Measurements from ENCODE around the gene MRPL4. TPM values are rescaled to one million over a fixed set of nuclear protein-coding genes. Genes with fewer than 3 reads are reported as not detected.
"Not testable (repeated sequence)": the region's sequence is repeated elsewhere in the genome, so short reads cannot be mapped to it uniquely, and the experiment has no call there.

The MRPL4 gene
- total RNA-seq, 1 experiment from 2014 or later = 157 TPM

DNA sequence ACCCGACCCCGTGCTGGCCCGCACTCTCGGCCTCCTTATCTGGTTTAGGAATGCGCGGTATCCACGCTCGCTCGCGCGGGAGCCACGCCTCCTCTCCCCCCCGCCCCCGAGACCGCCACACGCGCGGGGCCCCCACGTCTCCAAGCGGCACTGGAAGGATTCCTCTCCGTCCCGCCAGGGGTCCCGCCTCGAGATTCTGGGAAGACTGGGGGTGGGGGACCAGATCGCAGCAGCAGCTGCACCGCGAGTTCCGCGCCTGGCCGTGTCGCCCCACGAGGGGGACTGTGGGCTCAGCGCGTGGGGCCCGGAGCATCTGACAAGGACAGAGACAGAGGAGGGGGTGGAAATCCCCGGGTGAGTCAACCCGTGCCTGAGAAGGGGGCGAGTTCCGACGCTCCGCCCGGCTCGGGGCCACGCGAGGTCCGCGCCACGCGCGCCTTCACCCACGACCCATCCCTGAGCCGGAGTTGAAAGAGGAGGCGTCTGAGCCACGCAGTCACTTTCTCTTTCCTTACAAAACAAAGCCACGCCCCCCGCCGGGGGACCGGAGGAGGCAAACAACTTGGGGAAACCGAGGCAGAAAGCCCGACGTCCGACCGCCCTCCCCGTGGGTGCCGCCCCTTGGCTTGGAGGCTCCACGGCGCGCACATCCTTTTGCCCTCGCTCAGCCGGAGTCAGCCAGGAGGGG lies 21.7 kb upstream of the MRPL4 start:
- no peak for DNase-seq (ENCODE audit: low spot score)

DNA sequence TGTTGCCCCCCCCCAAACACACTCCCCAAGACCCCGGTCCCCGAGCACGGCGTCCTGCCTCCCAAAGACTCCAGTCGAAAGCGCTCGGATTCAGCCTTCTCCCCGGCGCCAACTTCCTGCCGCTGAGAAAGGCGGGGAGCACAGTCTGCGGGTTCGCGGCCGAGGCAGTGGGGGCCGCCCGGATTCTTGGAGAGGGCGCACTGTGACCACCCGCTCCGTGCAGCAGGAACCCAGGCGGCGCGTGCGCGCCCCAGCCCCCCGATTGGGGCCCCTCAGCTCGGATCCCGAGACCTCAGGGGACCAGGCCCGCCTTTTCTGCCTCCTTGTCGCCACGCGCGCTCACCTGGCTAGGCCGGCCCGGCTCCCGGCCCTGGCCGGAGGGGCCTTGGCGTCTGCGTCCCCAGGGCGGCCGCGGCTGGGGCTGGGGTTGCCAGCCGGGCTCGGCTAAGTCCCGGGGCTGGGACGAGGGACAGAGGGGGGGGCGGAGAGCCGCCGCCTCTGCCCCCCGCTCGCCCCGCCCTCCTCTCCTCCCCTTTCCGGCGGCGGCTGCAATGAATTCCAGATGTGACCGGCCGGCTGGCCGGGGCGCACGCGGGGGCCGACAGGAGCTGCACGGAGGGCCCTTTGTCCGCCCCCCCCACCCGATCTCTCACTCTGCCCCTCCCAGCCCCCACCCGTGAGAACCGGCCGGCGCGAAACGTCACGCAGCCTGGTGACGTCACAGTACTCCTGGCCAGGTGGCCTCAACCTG lies 21.0 kb upstream of the MRPL4 start, which contains the start of gene S1PR2:
TSS of gene S1PR2 (minus strand) at position 471 of the 751 bp plus-strand sequence. CDS start 6,426 bp downstream, outside the sequence.
- DNase-seq (ENCODE audit: low spot score) = peak; percentile 39

DNA sequence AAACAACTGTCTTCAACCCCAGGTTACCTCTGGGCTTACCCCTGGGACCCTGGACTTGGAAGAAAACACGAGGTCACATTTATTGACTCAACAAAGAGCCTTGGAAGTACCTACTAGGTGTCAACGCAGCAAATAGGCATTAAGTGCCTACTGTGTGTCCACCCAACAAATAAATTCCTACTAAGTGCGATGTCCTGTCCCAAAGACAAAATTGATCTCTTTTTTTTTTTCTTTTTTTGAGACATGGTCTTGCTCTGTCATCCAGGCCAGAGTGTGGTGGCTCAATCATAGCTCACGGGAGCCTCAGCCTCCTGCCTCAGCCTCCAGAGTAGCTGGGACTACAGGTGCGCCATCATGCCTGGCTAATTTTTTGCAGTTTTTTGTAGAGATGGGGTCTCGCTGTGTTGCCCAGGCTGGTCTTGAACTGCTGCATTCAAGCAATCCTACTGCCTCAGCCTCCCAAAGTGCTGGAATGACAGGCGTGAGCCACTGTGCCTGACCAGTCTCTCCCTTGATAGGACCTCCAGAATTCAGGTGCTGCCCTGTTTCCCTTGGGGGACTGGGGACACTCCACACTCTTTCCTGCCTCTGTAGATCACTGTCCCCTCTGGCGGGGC lies 20.3 kb upstream of the MRPL4 start:
- no peak for DNase-seq (ENCODE audit: low spot score)

DNA sequence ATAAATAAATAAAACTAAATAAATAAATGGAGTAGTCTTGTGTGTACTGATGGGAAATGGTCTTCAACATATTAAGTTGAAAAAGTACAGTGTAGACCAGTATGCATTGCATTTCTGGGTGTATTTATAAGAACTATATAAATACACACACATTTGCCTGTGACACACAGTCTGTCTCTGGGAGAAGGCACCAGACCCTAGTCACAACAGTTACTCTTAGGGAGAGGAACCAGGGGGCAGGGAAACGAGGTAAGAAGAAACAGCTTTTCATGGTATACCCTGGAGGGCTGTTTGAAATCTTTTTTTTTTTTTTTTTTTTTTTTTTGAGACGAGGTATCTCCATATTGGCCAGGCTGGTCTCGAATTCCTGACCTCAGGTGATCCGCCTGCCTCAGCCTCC lies 18.1 kb upstream of the MRPL4 start:
- DNase-seq (ENCODE audit: low spot score) = no peak

DNA sequence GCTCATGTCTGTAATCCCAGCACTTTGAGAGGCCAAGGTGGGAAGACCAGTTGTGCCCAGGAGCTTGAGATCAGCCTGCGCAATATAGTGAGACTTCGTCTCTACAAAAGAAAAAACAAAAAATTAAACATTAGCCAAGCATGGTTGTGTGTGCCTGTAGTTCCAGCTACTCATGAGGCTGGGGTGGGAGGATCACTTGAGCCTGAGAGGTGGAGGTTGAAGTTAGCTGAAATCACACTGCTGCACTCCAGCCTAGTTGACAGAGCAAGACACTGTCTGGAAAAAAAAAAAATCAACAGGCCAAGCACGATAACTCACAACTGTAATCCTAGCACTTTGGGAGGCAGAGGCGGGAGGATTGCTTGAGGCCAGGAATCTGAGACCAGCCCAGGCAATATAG lies 17.0 kb upstream of the MRPL4 start:
- no peak for DNase-seq (ENCODE audit: low spot score)

DNA sequence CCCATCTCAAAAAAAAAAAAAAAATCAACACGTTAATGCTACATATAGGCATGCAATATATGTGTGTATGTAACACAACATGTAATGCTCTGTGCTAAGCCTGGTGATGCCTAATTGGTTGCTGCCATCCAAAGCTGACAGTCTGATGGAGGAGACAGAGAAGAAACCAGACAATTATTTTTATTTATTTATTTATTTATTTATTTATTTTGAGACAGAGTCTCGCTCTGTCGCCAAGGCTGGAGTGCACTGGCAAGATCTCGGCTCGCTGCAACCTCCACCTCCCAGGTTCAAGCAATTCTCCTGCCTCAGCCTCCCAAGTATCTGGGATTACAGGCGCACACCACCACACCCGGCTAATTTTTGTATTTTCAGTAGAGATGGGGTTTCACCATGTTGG lies 16.6 kb upstream of the MRPL4 start:
- DNase-seq (ENCODE audit: low spot score) = not testable (repeated sequence)

DNA sequence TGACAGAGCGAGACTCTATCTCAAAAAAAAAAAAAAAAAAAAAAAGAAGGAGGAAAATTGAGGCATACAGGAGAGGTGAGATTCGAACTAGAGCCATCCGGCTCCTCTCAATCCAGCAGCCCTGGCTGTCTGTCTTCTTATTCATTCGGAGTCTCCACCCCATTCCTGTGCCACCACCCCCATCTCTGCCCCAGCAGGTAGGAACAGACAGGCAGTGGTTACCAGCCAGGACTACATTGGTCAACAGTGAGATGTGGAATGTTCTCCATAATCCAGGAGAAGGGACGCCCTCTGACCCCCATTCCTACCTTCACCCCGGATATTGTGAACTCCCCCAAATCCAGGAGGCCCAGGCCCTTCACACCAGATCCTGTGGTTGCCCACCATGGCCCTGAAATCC lies 14.3 kb upstream of the MRPL4 start:
- DNase-seq (ENCODE audit: low spot score) = no peak

DNA sequence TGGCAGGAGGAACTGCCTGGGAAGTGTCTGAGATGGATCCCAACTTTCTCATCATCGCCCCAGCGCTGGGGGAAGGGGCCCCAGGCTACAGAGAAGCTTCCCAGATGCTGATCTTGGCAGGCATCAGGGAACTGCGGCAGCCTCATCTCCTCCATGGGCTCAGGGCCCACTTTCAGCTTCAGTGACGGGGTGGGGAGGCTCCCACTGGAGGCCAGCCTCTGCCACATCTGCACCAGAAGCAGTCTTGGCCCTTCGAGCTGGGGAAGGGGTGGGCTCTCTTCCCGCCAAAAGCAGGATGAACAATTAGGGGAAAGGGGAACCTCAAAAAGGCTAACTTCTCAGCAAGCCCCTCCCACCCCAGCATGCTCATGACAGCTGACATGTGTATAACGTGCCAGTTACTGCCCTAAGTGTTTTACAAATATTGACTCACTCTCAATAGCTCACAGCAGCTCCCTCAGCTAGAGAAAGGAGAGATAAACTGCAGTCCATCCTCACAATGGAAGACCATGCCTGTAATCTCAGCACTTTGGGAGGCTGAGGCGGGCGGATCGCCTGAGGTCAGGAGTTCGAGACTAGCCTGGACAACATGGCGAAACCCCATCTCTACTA lies 13.7 kb upstream of the MRPL4 start:
- DNase-seq (ENCODE audit: low spot score) = no peak

DNA sequence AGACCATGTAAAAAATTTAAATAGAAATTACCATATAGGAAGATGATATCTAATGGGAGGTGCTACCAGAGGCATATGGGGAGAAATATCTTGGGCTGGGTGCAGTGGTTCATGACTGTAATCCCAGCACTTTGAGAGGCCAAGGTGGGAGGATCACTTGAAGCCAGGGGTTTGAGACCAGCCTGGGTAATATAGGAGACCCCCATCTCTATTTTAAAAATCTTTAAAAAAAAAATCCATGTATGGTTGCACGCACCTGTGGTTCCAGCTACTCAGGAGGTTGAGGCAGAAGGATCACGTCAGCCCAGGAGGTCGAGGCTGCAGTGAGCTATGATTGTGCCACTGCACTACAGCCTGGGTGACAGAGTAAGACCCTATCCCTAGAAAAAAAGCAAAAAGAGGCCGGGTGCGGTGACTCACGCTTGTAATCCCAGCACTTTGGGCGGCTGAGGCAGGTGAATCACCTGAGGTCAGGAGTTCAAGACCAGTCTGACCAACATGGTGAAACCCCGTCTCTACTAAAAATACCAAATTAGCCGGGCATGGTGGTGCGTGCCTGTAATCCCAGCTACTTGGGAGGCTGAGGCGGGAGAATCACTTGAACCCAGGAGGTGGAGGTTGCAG lies 10.1 kb upstream of the MRPL4 start:
- DNase-seq (ENCODE audit: low spot score) = not testable (repeated sequence)

DNA sequence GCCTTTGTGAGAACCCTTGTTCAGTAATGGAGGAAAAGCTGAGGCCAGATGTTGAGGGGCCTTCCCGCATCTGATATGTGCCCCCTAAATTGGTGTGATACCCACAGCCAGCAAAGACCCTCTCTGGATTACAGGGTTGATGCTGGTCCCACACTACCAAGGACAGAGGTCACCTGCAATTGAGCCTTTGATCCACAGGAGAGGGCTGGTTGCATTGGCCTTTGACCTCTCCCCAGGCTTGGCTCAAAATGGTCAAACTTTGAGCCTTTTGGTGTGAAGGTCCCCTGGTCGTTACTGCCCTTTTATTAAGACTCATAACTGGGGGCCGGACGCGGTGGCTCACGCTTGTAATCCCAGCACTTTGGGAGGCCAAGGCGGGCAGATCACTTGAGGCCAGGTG lies 8.4 kb upstream of the MRPL4 start:
- DNase-seq (ENCODE audit: low spot score) = no peak

DNA sequence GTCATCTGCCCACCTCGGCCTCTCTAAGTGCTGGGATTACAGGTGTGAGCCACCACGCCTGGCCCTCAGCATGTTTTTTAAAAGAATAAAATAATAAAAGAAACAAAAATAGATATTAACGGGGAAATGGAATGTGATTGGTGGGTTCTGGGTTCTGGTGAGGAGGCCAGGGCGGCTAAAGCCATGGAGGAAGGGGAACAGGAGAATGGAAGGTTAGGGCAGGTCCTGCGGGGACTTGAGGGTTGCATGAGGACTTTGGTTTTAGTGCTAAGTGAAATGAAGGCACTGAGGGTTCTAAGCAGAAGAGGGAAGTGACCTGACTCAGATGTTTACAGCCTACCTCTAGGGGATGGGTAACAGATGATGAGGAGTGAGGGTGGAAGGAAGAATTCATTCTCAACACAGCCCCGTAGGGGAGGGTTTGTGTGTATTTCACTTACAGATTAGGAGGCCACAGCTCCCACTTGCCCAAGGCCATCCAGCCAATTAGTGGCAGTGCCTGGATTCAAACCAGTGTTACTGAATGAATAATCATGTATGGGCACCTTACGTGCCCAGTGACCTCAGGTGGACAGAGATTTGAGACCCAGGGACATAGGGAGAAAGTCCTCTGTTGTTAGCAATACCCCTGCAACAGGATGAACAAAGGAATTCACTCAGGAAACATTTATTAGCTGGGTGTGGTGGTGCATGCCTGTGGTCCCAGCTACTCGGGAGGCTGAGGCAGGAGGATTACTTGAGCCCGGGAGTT lies 6.7 kb upstream of the MRPL4 start:
- DNase-seq (ENCODE audit: low spot score) = no peak

DNA sequence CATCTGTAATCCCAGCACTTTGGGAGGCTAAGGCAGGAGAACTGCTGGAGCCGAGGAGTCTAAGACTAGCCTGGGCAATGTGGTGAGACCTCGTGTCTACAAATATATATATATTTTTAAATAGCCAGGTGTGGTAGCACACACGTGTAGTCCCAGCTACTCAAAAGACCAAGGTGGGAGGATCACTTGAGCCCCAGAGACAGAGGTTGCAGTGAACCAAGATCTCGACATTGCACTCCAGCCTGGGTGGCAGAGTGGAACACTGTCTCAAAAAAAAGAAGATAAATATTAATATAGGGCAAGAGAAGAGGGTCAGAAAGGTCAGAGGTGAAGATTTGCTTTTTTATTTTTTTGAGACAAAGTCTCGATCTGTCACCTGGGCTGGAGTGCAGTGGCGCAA lies 5.5 kb upstream of the MRPL4 start:
- no peak for DNase-seq (ENCODE audit: low spot score)

DNA sequence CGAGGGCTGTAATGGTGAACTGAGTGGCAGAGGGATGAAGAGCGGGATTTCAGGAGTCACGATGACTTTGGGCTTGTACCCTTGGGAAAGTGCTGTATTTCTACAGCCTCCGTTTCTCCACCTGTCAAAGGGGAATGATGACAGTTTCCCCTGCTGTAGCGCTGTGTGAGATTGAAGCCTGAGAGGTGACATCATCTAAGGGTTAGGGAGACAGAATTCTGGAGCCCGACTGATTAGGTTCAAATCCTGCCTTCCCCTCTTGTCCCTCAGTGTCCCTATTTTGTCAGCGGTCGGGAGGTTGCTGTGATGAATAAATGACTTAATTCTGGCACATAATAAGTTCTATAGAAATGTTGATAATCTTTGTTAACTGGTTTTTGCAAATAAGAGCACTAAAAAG lies 693 bp downstream of the MRPL4 start:
- no peak for DNase-seq (ENCODE audit: low spot score)

DNA sequence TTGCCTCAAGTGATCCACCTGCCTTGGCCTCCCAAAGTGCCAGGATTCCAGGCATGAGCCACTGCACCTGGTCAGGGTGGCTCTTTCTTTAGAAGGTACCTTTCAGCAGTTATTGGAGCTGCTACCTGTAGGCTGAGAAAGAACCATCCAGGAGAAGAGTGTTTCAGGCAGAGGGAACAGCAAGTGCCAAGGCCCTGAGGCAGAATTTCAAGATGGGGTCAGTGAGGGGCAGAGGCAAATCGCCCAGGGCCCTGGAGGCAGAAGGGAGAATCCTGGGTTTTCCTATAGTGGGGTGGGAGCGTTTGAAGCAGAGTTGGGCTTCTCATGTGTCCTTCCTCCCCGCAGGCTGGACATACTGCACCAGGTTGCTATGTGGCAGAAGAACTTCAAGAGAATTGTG lies 2.2 kb downstream of the MRPL4 start:
- DNase-seq (ENCODE audit: low spot score) = no peak

DNA sequence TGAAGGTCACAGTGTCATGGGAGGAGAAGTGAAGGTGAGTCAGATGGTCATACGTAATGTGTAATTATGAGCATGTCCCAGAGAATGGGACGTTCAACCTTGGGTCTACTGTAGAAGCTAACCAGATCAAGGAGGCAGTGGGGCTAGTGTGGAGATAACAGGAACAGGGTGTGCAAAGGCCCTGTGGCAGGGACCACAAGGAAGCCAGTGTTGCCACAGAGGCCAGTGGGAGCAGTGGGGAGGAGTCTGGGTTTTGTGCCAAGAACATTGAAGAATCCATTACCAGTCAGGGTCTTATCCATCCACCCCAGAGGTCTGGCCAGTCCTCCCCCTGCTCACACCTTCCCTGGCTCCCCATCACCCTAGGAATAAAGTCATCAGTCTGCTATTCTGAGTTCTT lies 3.3 kb downstream of the MRPL4 start:
- DNase-seq (ENCODE audit: low spot score) = no peak

DNA sequence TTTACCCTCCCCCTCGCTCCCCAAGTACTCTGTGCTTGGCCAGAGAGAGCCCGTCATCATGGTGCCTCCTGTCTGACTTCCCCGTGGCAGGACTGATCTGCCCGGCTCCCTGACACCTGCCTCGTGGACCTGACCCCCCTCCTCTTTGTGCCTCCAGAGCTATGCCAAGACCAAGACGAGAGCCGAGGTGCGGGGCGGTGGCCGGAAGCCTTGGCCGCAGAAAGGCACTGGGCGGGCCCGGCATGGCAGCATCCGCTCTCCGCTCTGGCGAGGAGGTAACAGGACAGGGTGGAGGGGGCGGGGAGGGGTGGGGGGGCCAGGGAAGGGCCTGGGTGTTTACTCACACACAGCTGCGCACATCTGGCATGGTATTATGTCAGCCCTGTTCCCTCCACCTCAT lies 4.5 kb downstream of the MRPL4 start:
- DNase-seq (ENCODE audit: low spot score) = no peak

DNA sequence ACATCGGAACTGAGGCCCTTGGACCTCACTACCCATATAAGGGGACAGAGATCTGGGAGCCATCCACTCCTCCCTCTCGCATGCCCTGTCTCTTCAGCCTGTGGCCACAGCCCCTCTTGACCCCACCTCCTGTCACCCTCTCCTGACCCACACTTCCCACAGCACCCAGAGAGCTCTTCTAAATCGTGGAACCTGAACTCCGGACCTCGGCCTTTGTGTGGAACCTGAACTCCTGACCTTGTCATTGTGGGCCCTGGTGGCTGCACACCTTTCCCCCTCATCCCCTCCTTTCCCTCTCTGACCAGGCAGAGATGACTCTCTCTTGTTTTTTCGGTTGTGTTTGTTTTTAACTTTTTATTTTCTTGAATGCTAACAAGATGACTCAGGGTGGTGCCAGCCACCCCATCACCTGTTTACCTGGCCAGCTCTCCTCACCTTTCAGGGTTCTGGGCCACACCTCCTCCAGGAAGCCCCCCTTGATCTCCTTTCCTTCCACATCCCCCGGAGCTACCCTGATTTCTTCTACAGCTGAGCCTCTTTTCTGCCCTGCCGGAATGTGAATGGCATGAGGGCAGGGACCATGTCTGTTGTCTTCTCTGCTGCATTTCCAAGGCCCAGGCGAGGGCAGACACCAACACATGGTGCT lies 5.1 kb downstream of the MRPL4 start:
- no peak for DNase-seq (ENCODE audit: low spot score)

DNA sequence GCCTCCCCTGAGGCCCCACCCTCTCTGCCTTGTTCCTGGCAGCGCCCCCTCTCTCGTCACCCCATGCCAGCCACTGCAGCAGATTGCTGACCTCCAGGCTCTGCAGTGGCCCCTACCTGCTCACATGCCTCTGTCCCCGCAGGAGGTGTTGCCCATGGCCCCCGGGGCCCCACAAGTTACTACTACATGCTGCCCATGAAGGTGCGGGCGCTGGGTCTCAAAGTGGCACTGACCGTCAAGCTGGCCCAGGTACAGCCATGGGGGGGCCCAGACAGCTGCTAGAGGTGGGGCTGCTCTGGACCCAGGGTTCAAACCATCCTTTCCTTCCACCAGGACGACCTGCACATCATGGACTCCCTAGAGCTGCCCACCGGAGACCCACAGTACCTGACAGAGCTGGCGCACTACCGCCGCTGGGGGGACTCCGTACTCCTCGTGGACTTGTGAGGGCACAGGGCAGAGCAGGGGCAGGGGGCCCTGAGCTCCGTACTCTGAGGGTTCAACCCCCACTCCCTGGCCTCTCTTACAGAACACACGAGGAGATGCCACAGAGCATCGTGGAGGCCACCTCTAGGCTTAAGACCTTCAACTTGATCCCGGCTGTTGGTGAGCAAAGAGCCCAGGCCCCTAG lies 6.2 kb downstream of the MRPL4 start:
- no peak for DNase-seq (ENCODE audit: low spot score)

DNA sequence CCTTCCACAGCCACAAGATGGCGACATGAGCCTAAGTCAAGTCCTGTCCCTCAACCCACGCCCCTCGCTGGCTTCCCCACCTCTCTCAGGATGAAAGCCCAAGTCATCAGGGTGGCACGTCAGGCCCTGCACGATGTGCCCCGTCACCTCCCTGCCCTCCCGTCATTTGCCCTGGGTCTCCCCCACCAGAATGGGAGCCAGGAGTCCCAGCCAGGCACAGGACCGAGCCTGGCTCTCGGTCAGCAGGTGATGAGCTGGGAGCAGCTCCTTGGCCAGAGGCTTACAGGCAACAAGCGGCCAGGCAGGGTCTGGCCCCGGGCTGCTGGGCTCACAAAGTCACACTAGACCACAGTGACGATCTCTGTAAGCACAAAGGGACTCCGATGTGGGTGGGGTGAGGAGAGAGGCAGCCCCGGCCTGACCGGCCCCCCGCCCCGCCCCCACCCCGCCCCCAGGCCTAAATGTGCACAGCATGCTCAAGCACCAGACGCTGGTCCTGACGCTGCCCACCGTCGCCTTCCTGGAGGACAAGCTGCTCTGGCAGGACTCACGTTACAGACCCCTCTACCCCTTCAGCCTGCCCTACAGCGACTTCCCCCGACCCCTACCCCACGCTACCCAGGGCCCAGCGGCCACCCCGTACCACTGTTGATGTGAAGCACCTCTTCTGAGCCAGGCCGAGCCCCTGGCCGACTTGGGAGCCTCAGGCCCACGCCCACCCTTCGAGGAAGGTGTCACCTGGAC lies 7.3 kb downstream of the MRPL4 start:
- peak; percentile 79 for DNase-seq (ENCODE audit: low spot score)

DNA sequence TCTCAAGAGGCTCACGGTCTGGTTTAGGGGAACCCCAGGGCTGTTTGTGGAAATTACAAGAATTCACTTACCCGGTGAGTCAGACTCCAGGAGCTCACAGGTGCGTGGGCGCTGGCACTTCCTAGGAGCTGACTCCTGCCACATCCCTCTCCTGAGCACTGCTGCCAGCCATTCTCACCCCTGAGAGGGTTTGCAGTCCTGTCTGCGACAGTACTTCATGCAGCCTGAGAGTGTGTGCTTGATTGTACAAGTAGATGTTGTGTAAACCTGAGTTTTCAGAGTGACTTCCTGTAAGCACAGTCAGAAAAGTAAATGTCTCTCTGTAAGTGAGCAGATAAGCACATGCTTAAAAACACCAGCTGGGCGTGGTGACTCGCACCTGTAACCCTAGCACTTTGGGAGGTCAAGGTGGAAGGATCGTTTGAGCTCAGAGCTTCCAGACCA lies 8.1 kb downstream of the MRPL4 start:
- peak; percentile 42 for DNase-seq (ENCODE audit: low spot score)
